GM13977 (cell line): ENCODE measurements around the gene TTC12.

Source experiments
- DNase-seq: peaks from one replicate; pipeline ENCODE4 v3.0.0; 2012; ENCODE audit warnings: low spot score
- in situ Hi-C: fragments of 300-500 bp; cut with MboI; formaldehyde crosslinking; loops from one replicate; pipeline ENCODE4 v1.12.0; 2022; ENCODE audit warnings: low sequenced_read_pairs, low pct_unique_long_range_greater_than_20kb, mixed read lengths, inconsistent platforms; ENCODE audit not compliant: unreplicated experiment
- TF ChIP-seq, protein P1 (sequence below): IDR thresholded peaks from 2 replicates; pipeline ENCODE4 v1.5.1; 2012; ENCODE audit warnings: mild to moderate bottlenecking, control low read depth; ENCODE audit not compliant: insufficient read depth; ENCODE audit errors: extremely low read depth, missing control alignments

TTC12 gene

DNA sequence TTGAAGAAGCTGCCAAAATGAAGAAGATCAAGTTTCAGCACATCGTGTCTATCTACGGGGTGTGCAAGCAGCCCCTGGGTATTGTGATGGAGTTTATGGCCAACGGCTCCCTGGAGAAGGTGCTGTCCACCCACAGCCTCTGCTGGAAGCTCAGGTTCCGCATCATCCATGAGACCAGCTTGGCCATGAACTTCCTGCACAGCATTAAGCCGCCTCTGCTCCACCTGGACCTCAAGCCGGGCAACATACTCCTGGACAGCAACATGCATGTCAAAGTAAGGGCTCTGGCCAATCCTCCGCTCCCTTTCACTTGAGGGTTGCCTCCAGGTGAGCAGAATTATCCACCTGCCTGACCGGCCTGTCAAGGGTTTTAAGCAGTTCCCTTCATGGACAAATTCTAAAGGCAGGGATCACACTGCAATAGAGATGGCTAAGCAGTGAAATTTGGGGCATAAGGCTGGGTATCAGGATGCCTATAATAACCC, 79.2 kb downstream of the TTC12 start:
- no peak for DNase-seq
- in situ Hi-C loops = no loop called here
- TF ChIP-seq, protein P1, sequence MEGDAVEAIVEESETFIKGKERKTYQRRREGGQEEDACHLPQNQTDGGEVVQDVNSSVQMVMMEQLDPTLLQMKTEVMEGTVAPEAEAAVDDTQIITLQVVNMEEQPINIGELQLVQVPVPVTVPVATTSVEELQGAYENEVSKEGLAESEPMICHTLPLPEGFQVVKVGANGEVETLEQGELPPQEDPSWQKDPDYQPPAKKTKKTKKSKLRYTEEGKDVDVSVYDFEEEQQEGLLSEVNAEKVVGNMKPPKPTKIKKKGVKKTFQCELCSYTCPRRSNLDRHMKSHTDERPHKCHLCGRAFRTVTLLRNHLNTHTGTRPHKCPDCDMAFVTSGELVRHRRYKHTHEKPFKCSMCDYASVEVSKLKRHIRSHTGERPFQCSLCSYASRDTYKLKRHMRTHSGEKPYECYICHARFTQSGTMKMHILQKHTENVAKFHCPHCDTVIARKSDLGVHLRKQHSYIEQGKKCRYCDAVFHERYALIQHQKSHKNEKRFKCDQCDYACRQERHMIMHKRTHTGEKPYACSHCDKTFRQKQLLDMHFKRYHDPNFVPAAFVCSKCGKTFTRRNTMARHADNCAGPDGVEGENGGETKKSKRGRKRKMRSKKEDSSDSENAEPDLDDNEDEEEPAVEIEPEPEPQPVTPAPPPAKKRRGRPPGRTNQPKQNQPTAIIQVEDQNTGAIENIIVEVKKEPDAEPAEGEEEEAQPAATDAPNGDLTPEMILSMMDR = no peak

DNA sequence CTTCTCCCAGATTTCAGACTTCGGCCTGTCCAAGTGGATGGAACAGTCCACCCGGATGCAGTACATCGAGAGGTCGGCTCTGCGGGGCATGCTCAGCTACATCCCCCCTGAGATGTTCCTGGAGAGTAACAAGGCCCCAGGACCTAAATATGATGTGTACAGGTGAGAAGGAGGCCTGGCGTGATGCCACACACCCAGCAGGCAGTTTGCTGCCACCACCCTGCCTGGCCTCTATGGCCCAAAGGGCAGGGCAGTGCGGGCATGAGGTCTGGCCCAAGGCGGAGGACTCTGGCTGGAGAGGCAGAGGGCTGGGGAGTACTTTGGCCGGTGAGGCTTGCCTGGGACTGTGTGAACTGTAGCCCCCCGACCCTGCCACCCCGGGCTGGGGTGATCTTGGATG, 80.5 kb downstream of the TTC12 start:
- in situ Hi-C loops = no loop called here
- no peak for DNase-seq
- TF ChIP-seq, protein P1 = no peak

DNA sequence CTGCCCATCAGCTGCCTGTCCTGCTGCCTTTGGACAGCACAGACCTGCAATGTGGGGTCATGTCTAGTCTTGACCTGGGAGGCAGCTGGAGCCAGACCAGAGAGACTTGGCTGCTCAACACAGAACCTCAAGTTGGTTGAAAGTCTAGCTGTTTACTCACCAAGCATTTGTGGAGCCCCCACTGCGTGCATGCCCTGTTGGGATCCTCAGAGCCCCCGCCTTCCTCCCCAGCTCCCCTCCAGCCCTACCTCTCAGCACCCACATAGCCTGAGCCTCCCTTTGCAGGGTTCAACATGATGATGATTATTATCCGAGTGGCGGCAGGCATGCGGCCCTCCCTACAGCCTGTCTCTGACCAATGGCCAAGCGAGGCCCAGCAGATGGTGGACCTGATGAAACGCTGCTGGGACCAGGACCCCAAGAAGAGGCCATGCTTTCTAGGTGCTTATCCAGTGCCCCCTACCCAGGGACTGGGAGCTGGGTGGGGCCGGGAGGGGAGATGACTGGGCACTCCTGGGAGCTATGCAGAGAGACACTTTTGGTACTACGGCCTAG, 81.5 kb downstream of the TTC12 start:
- in situ Hi-C loops = no loop called here
- TF ChIP-seq, protein P1 = no peak
- no peak for DNase-seq

- TF ChIP-seq, protein P1 = no peak
- DNase-seq = no peak
- in situ Hi-C loops = no loop called here
Measured at GRCh38 chr11:113396690-113397089, 82.3 kb downstream of the TTC12 start.

GRCh38 chr11:113397212-113397611, 82.8 kb downstream of the TTC12 start:
- DNase-seq = no peak
- in situ Hi-C loops = no loop called here
- TF ChIP-seq, protein P1 = no peak

- TF ChIP-seq, protein P1 = no peak
- DNase-seq = no peak
- in situ Hi-C loops = no loop called here
Measured at GRCh38 chr11:113397821-113398220, 83.4 kb downstream of the TTC12 start.
